Trophoblast cell (in vitro differentiated cells and primary cell): ENCODE data around the gene PDZD7.

ENCODE experiments used
- DNase-seq, 2 donors: peaks; one replicate each; pipeline ENCODE4 v3.0.0-alpha.2; 2016
- H2AFZ ChIP-seq: 2 replicates; pipeline ENCODE4 v1.6.1; 2013; ENCODE audit warnings: low read length, moderate library complexity, mild to moderate bottlenecking; ENCODE audit not compliant: insufficient read depth, poor library complexity
- H2AK5ac ChIP-seq: 2 replicates; pipeline ENCODE4 v1.6.1; 2013; ENCODE audit warnings: mild to moderate bottlenecking, low read length
- H2BK120ac ChIP-seq: 2 replicates; pipeline ENCODE4 v1.6.1; 2013; ENCODE audit warnings: low read length, mild to moderate bottlenecking, moderate library complexity; ENCODE audit not compliant: insufficient read depth, poor library complexity
- H2BK12ac ChIP-seq: 2 replicates; pipeline ENCODE4 v1.6.1; 2013; ENCODE audit warnings: mild to moderate bottlenecking, low read length, moderate library complexity
- H2BK5ac ChIP-seq: 2 replicates; pipeline ENCODE4 v1.6.1; 2013; ENCODE audit warnings: low read length, low read depth, moderate library complexity, mild to moderate bottlenecking; ENCODE audit not compliant: poor library complexity
- H3K14ac ChIP-seq: 2 replicates; pipeline ENCODE4 v1.6.1; 2013; ENCODE audit warnings: mild to moderate bottlenecking, low read length
- H3K18ac ChIP-seq: 2 replicates; pipeline ENCODE4 v1.6.1; 2013; ENCODE audit warnings: mild to moderate bottlenecking, low read length
- H3K23ac ChIP-seq: 2 replicates; pipeline ENCODE4 v1.6.1; 2013; ENCODE audit warnings: low read length
- H3K27ac ChIP-seq: 2 replicates; pipeline ENCODE4 v1.5.1; 2013; ENCODE audit warnings: low read depth, mild to moderate bottlenecking, inconsistent platforms, low read length, moderate library complexity
- H3K27me3 ChIP-seq: 2 replicates; pipeline ENCODE4 v1.6.1; 2013; ENCODE audit warnings: inconsistent platforms, mild to moderate bottlenecking, low read length, moderate library complexity; ENCODE audit not compliant: insufficient read depth
- H3K36me3 ChIP-seq, 2 experiments: 1 replicate in 1 of 2; 2 replicates in 1 of 2; pipeline ENCODE4 v1.6.1; 2013; ENCODE audit warnings: low read length in 2 of 2, mild to moderate bottlenecking in 2 of 2, moderate library complexity in 1 of 2; ENCODE audit not compliant: insufficient read depth in 2 of 2, control insufficient read depth in 1 of 2
- H3K4ac ChIP-seq: 2 replicates; pipeline ENCODE4 v1.6.1; 2013; ENCODE audit warnings: low read depth, mild to moderate bottlenecking, low read length, moderate library complexity
- H3K4me1 ChIP-seq, 2 experiments: 1 replicate in 1 of 2; 2 replicates in 1 of 2; pipeline ENCODE4 v1.6.1; 2013; ENCODE audit warnings: low read length in 2 of 2, mild to moderate bottlenecking in 2 of 2, moderate library complexity in 1 of 2; ENCODE audit not compliant: insufficient read depth in 2 of 2, control insufficient read depth in 1 of 2
- H3K4me2 ChIP-seq: 2 replicates; pipeline ENCODE4 v1.6.1; 2013; ENCODE audit warnings: inconsistent platforms, mild to moderate bottlenecking, low read length, moderate library complexity
- H3K4me3 ChIP-seq: 2 replicates; pipeline ENCODE4 v1.5.1; 2013; ENCODE audit warnings: mild to moderate bottlenecking, low read depth, low read length, inconsistent platforms
- H3K79me1 ChIP-seq: one replicate; pipeline ENCODE4 v1.6.1; 2013; ENCODE audit warnings: low read length
- H3K79me2 ChIP-seq: 2 replicates; pipeline ENCODE4 v1.6.1; 2013; ENCODE audit warnings: low read length, mild to moderate bottlenecking; ENCODE audit not compliant: control insufficient read depth, insufficient read depth, poor library complexity
- H3K9ac ChIP-seq: 2 replicates; pipeline ENCODE4 v1.6.1; 2013; ENCODE audit warnings: mild to moderate bottlenecking, low read length
- H3K9me3 ChIP-seq: 2 replicates; pipeline ENCODE4 v1.6.1; 2013; ENCODE audit warnings: low read depth, mild to moderate bottlenecking, control low read depth, inconsistent platforms, low read length; ENCODE audit not compliant: insufficient read depth
- H4K12ac ChIP-seq: 2 replicates; pipeline ENCODE4 v1.6.1; 2013; ENCODE audit warnings: low read depth, mild to moderate bottlenecking, low read length, moderate library complexity
- H4K8ac ChIP-seq: 2 replicates; pipeline ENCODE4 v1.6.1; 2013; ENCODE audit warnings: low read depth, mild to moderate bottlenecking, low read length, moderate library complexity
- H4K91ac ChIP-seq: one replicate; pipeline ENCODE4 v1.6.1; 2013; ENCODE audit warnings: low read depth, mild to moderate bottlenecking, low read length, moderate library complexity
- WGBS: extraction: QIAGEN DNeasy Blood & Tissue Kit; methylation state at CpG from one replicate; pipeline ENCODE4 v1.1.7; 2013; ENCODE audit warnings: missing lambda C conversion rate; ENCODE audit not compliant: insufficient read length, insufficient coverage; ENCODE audit errors: extremely low coverage; 5-methylcytosine and 5-hydroxymethylcytosine counted together

The PDZD7 gene

GRCh38 chr10:101006593-101007098 lies 24.3 kb downstream of the PDZD7 start:
- Histone ChIP-seq H2BK5ac (no peak overlapping the region), H2AK5ac (no peak overlapping the region), H3K27ac (no peak overlapping the region), H3K14ac (no peak overlapping the region), H3K79me2 (peaks cover 2% of the 10 kb centered on the region), H2AFZ (no peak overlapping the region), H2BK120ac (no peak overlapping the region), H3K23ac (no peak overlapping the region), H3K9ac (no peak overlapping the region), H4K12ac (peak overlapping the region; percentile 28), H2BK12ac (no peak overlapping the region), H3K9me3 (no peaks in the 10 kb centered on the region), H4K8ac (no peak overlapping the region), H4K91ac (no peak overlapping the region), H3K79me1 (no peaks in the 10 kb centered on the region), H3K4me1 (peaks cover 0 to 2% of the 10 kb centered on the region in 2 experiments), H3K4me2 (no peak overlapping the region), H3K18ac (no peak overlapping the region), H3K4ac (no peak overlapping the region), H3K36me3 (peaks cover 48 to 50% of the 10 kb centered on the region in 2 experiments), H3K4me3 (no peak overlapping the region), H3K27me3 (no peaks in the 10 kb centered on the region)
- no CpG with 5 or more reads among the region's 33 CpGs for WGBS
- DNase-seq = no peak

- no peak overlapping the region for H4K91ac ChIP-seq
- WGBS = no CpG with 5 or more reads among the region's 4 CpGs
- peaks cover 4% of the 10 kb centered on the region for H3K79me2 ChIP-seq
- H3K23ac ChIP-seq = no peak overlapping the region
- no peaks in the 10 kb centered on the region for H3K79me1 ChIP-seq
- DNase-seq = no peak
- no peaks in the 10 kb centered on the region for H3K27me3 ChIP-seq
- H2BK5ac ChIP-seq = no peak overlapping the region
- peaks cover 48 to 50% of the 10 kb centered on the region in 2 experiments for H3K36me3 ChIP-seq
- no peak overlapping the region for H3K4me3 ChIP-seq
- no peak overlapping the region for H2AK5ac ChIP-seq
- no peak overlapping the region for H4K8ac ChIP-seq
- no peak overlapping the region for H3K4me2 ChIP-seq
- no peak overlapping the region for H2BK120ac ChIP-seq
- no peak overlapping the region for H3K14ac ChIP-seq
- H3K4ac ChIP-seq = no peak overlapping the region
- H4K12ac ChIP-seq = no peak overlapping the region
- H2BK12ac ChIP-seq = no peak overlapping the region
- H3K27ac ChIP-seq = no peak overlapping the region
- no peak overlapping the region for H2AFZ ChIP-seq
- no peak overlapping the region for H3K18ac ChIP-seq
- no peak overlapping the region for H3K9ac ChIP-seq
- peaks cover under 1 to 7% of the 10 kb centered on the region in 2 experiments for H3K4me1 ChIP-seq
- no peaks in the 10 kb centered on the region for H3K9me3 ChIP-seq
Observed at GRCh38 chr10:101005869-101006567, 24.9 kb downstream of the PDZD7 start.

GRCh38 chr10:101005361-101005760 lies 25.6 kb downstream of the PDZD7 start:
- no peak overlapping the region for H2AFZ ChIP-seq
- no peak overlapping the region for H3K9ac ChIP-seq
- no peak overlapping the region for H3K27ac ChIP-seq
- H3K79me1 ChIP-seq = peaks cover 2% of the 10 kb centered on the region
- no peak overlapping the region for H4K8ac ChIP-seq
- H3K23ac ChIP-seq = no peak overlapping the region
- H2BK12ac ChIP-seq = no peak overlapping the region
- peaks cover 9% of the 10 kb centered on the region for H3K79me2 ChIP-seq
- no peak overlapping the region for H3K14ac ChIP-seq
- H3K4me3 ChIP-seq = no peak overlapping the region
- H3K27me3 ChIP-seq = no peaks in the 10 kb centered on the region
- no peak overlapping the region for H2BK5ac ChIP-seq
- no peaks in the 10 kb centered on the region for H3K9me3 ChIP-seq
- H3K18ac ChIP-seq = no peak overlapping the region
- H3K4me2 ChIP-seq = no peak overlapping the region
- H4K12ac ChIP-seq = no peak overlapping the region
- peaks cover 48 to 50% of the 10 kb centered on the region in 2 experiments for H3K36me3 ChIP-seq
- no CpG with 5 or more reads among the region's 23 CpGs for WGBS
- H2BK120ac ChIP-seq = no peak overlapping the region
- H3K4ac ChIP-seq = no peak overlapping the region
- no peak overlapping the region for H2AK5ac ChIP-seq
- no peak overlapping the region for H4K91ac ChIP-seq
- no peak for DNase-seq
- peaks cover 6 to 11% of the 10 kb centered on the region in 2 experiments for H3K4me1 ChIP-seq

- Histone ChIP-seq H3K9me3 (no peaks in the 10 kb centered on the region), H3K4ac (no peak overlapping the region), H2BK5ac (no peak overlapping the region), H3K18ac (no peak overlapping the region), H3K23ac (no peak overlapping the region), H4K12ac (no peak overlapping the region), H2BK120ac (no peak overlapping the region), H3K79me1 (peaks cover 16% of the 10 kb centered on the region), H3K4me2 (no peak overlapping the region), H3K14ac (no peak overlapping the region), H3K79me2 (peaks cover 22% of the 10 kb centered on the region), H3K9ac (no peak overlapping the region), H3K4me1 (peaks cover 8 to 14% of the 10 kb centered on the region in 2 experiments), H3K27ac (no peak overlapping the region), H3K36me3 (peaks cover 48 to 50% of the 10 kb centered on the region in 2 experiments), H2BK12ac (no peak overlapping the region), H3K27me3 (no peaks in the 10 kb centered on the region), H3K4me3 (no peak overlapping the region), H4K91ac (no peak overlapping the region), H2AFZ (no peak overlapping the region), H4K8ac (no peak overlapping the region), H2AK5ac (no peak overlapping the region)
- WGBS = no CpG with 5 or more reads among the region's 18 CpGs
- no peak for DNase-seq
Observed at GRCh38 chr10:101003639-101004206, 27.2 kb downstream of the PDZD7 start.
